GM18861 (cell line): ENCODE data around the gene ACBD6.

ENCODE experiments used
- ATAC-seq: cut with Tn5 transposase; IDR thresholded peaks from one replicate; pipeline ENCODE4 v1.9.1; 2021; ENCODE audit not compliant: unreplicated experiment

Gene ACBD6

GRCh38 chr1:180258935-180259334 lies 243.4 kb downstream of the ACBD6 start:
- ATAC-seq, result no peak

GRCh38 chr1:180258290-180258689 lies 244.1 kb downstream of the ACBD6 start:
- no peak for ATAC-seq

GRCh38 chr1:180257486-180257885 lies 244.9 kb downstream of the ACBD6 start:
- no peak for ATAC-seq

GRCh38 chr1:180257028-180257386 lies 245.4 kb downstream of the ACBD6 start:
- no peak for ATAC-seq

- no peak for ATAC-seq
These were observed 245.9 kb downstream of the ACBD6 start for GRCh38 chr1:180256341-180257027.

- no peak for ATAC-seq
These were observed 246.6 kb downstream of the ACBD6 start for GRCh38 chr1:180255536-180256340.

- ATAC-seq, result no peak
These were observed 247.5 kb downstream of the ACBD6 start for GRCh38 chr1:180254854-180255253.

- no peak for ATAC-seq
These were observed 247.9 kb downstream of the ACBD6 start for GRCh38 chr1:180254496-180254819.

- no peak for ATAC-seq
These were observed 248.5 kb downstream of the ACBD6 start for GRCh38 chr1:180253585-180254495.

- ATAC-seq, result no peak
These were observed 249.5 kb downstream of the ACBD6 start for GRCh38 chr1:180252638-180253536.

GRCh38 chr1:180251526-180252305 lies 250.7 kb downstream of the ACBD6 start:
- ATAC-seq, result no peak

- ATAC-seq, result no peak
These were observed 251.4 kb downstream of the ACBD6 start for GRCh38 chr1:180250883-180251509.

- no peak for ATAC-seq
These were observed 251.9 kb downstream of the ACBD6 start for GRCh38 chr1:180250499-180250770.

GRCh38 chr1:180249725-180250498 lies 252.5 kb downstream of the ACBD6 start:
- no peak for ATAC-seq

- no peak for ATAC-seq
These were observed 253.4 kb downstream of the ACBD6 start for GRCh38 chr1:180248731-180249681.

- no peak for ATAC-seq
These were observed 254.2 kb downstream of the ACBD6 start for GRCh38 chr1:180248176-180248575.

- no peak for ATAC-seq
These were observed 254.8 kb downstream of the ACBD6 start for GRCh38 chr1:180247580-180247979.

GRCh38 chr1:180247061-180247460 lies 255.3 kb downstream of the ACBD6 start:
- ATAC-seq, result no peak
